ENCODE measurements around the gene SLC43A3. TPM values are rescaled to one million over a fixed set of nuclear protein-coding genes. Genes with fewer than 3 reads are reported as not detected.

SLC43A3 gene
- total RNA-seq (27.1 TPM), polyA plus RNA-seq (ENCODE audit: insufficient read depth in 1 of 8, insufficient read length in 8 of 8, low replicate concordance in 1 of 8) (10 to 100 TPM; 19.9 to 43.5 (median 29.6) TPM)
- long read RNA-seq, donor 1, partial matches to known transcripts: 0 of 3 reads
- long read RNA-seq, donor 1, other reads (novel, unspliced or antisense): 0 of 3 reads
- long read RNA-seq, donor 2, partial matches to known transcripts: 0 of 1 reads
- long read RNA-seq, donor 2, other reads (novel, unspliced or antisense): 0 of 1 reads
- long read RNA-seq, donor 3, partial matches to known transcripts: 0 of 5 reads
- long read RNA-seq, donor 3, other reads (novel, unspliced or antisense): 0 of 5 reads
- long read RNA-seq, donor 4, partial matches to known transcripts: 5 of 10 reads
- long read RNA-seq, donor 4, other reads (novel, unspliced or antisense): 0 of 10 reads
- long read RNA-seq, donor 5, transcript SLC43A3-203 (14 exons, 2,617 nt): major isoform, 6 of 23 reads
- long read RNA-seq, donor 5, transcript SLC43A3-226 (1 exons, 1,796 nt): minor isoform, 5 of 23 reads
- long read RNA-seq, donor 5, partial matches to known transcripts: 6 of 23 reads
- long read RNA-seq, donor 5, other reads (novel, unspliced or antisense): 0 of 23 reads
- long read RNA-seq, donor 6, partial matches to known transcripts: 0 of 5 reads
- long read RNA-seq, donor 6, other reads (novel, unspliced or antisense): 0 of 5 reads
- long read RNA-seq, donor 7, transcript SLC43A3-226 (1 exons, 1,796 nt): major isoform, 6 of 10 reads
- long read RNA-seq, donor 7, partial matches to known transcripts: 0 of 10 reads
- long read RNA-seq, donor 7, other reads (novel, unspliced or antisense): 0 of 10 reads
- long read RNA-seq, donor 8, transcript SLC43A3-226 (1 exons, 1,796 nt): major isoform, 11 of 16 reads
- long read RNA-seq, donor 8, partial matches to known transcripts: 0 of 16 reads
- long read RNA-seq, donor 8, other reads (novel, unspliced or antisense): 0 of 16 reads
- long read RNA-seq, donor 9, transcript SLC43A3-226 (1 exons, 1,796 nt): major isoform, 9 of 10 reads
- long read RNA-seq, donor 9, partial matches to known transcripts: 0 of 10 reads
- long read RNA-seq, donor 9, other reads (novel, unspliced or antisense): 0 of 10 reads
- long read RNA-seq, donor 10, partial matches to known transcripts: 0 of 6 reads
- long read RNA-seq, donor 10, other reads (novel, unspliced or antisense): 0 of 6 reads
- long read RNA-seq, donor 11, transcript SLC43A3-226 (1 exons, 1,796 nt): major isoform, 8 of 14 reads
- long read RNA-seq, donor 11, transcript SLC43A3-203 (14 exons, 2,617 nt): minor isoform, 6 of 14 reads
- long read RNA-seq, donor 11, partial matches to known transcripts: 0 of 14 reads
- long read RNA-seq, donor 11, other reads (novel, unspliced or antisense): 0 of 14 reads

DNA sequence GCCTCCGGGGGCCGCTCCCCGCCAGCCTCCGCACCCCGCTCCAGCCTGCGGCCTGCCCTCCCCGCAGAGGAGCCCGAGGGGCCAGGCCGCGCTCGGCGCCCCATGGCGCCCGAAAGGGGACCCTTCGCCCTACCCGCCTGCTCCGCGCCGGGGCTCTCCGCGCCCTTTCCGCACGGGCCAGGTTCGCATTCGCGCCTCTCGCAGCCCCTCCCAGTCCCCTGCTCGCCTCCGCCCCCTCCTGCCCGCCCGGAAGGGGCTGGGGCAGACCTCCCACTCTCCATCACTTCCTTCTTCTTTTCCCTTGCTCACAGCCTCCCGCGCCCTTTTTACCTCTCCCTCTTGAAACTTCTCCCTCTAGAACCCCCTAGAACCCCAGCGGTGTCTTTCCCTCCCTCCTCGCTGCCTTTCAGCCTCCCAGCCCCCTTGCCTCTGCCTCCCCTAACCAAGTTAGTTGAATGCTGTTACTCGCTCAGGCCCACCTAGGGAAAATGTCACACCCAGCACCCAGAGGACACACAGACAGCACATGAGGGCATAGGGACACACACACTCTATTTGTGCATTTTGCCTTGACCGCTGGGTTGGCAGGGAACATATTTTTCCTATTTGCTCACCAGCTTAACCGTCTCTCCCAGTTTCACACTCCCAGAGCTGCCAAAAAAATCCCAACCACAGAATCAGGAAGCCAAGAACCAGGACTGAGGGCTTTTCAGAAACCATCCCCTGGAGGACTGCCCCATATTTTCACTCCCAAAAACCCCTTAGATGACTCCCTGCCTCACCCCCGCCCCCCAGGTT is at the start of gene SLC43A3:
SLC43A3 (minus strand) TSS at position 193 of the 798 bp plus-strand sequence. CDS start 949 bp downstream, outside the sequence.
- H3K36me3 ChIP-seq (ENCODE audit: control insufficient read depth, insufficient read depth, low read length): peaks cover 12% of the 10 kb centered on the region
- no peaks in the 10 kb centered on the region for H3K27me3 ChIP-seq (ENCODE audit: control insufficient read depth, insufficient read depth, low read length)
- H3K9me3 ChIP-seq (replicated peaks; ENCODE audit: control insufficient read depth, low read depth, low read length): no peaks in the 10 kb centered on the region
- H3K27ac ChIP-seq (ENCODE audit: low read length): peak within 1 kb of the TSS; percentile 99
- DNase-seq: peak; percentile 94
- peaks cover 47% of the 10 kb centered on the region for H3K4me1 ChIP-seq (ENCODE audit: control insufficient read depth, insufficient read depth, low read length)
- H3K4me3 ChIP-seq (ENCODE audit: low read length): peak within 1 kb of the TSS; percentile 58
- 2% methylated on average over 32 of the region's 39 CpGs for WGBS (ENCODE audit: insufficient coverage)

DNA sequence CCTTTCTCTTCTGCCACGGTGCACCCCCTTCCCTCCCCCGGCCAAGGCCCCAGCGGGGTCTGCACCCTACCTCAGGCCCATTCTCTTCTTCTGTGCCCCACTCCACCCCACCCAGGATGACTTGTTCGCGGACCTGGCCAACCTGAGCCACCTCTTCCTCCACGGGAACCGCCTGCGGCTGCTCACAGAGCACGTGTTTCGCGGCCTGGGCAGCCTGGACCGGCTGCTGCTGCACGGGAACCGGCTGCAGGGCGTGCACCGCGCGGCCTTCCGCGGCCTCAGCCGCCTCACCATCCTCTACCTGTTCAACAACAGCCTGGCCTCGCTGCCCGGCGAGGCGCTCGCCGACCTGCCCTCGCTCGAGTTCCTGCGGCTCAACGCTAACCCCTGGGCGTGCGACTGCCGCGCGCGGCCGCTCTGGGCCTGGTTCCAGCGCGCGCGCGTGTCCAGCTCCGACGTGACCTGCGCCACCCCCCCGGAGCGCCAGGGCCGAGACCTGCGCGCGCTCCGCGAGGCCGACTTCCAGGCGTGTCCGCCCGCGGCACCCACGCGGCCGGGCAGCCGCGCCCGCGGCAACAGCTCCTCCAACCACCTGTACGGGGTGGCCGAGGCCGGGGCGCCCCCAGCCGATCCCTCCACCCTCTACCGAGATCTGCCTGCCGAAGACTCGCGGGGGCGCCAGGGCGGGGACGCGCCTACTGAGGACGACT is 49.3 kb upstream of the SLC43A3 start:
- H3K27ac ChIP-seq (ENCODE audit: low read length): no peak overlapping the region
- peak; percentile 51 for DNase-seq
- H3K9me3 ChIP-seq (replicated peaks; ENCODE audit: control insufficient read depth, low read depth, low read length): no peaks in the 10 kb centered on the region
- H3K4me3 ChIP-seq (ENCODE audit: low read length): peak overlapping the region; percentile 28
- peaks cover 2% of the 10 kb centered on the region for H3K36me3 ChIP-seq (ENCODE audit: control insufficient read depth, insufficient read depth, low read length)
- H3K4me1 ChIP-seq (ENCODE audit: control insufficient read depth, insufficient read depth, low read length): peaks cover 21% of the 10 kb centered on the region
- WGBS (ENCODE audit: insufficient coverage): 5% methylated on average over 67 of the region's 80 CpGs
- peaks cover 60% of the 10 kb centered on the region for H3K27me3 ChIP-seq (ENCODE audit: control insufficient read depth, insufficient read depth, low read length)

DNA sequence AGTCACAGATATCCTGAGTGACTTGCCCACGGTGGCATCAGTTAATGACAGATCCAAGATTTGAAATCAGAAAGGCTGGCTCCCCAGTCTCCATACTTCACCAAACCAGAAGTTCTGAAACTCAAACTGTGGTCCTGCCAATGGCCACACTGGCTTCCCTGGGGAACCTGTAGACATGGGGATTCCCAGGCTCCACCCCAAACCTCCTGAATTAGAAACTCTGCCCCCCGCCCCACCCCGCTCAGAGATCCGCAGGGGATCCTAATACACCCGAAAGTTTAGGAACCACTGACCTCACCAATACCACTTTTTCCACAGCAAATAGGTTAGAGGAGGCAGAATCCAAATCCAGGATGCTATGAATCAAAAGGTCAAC is 48.7 kb upstream of the SLC43A3 start:
- H3K27ac ChIP-seq (ENCODE audit: low read length): no peak overlapping the region
- DNase-seq: no peak
- H3K36me3 ChIP-seq (ENCODE audit: control insufficient read depth, insufficient read depth, low read length): peaks cover 2% of the 10 kb centered on the region
- H3K4me3 ChIP-seq (ENCODE audit: low read length): no peak overlapping the region
- H3K4me1 ChIP-seq (ENCODE audit: control insufficient read depth, insufficient read depth, low read length): peaks cover 21% of the 10 kb centered on the region
- H3K9me3 ChIP-seq (replicated peaks; ENCODE audit: control insufficient read depth, low read depth, low read length): no peaks in the 10 kb centered on the region
- peaks cover 55% of the 10 kb centered on the region for H3K27me3 ChIP-seq (ENCODE audit: control insufficient read depth, insufficient read depth, low read length)
- 72% methylated on average over 5 of the region's 5 CpGs for WGBS (ENCODE audit: insufficient coverage)

DNA sequence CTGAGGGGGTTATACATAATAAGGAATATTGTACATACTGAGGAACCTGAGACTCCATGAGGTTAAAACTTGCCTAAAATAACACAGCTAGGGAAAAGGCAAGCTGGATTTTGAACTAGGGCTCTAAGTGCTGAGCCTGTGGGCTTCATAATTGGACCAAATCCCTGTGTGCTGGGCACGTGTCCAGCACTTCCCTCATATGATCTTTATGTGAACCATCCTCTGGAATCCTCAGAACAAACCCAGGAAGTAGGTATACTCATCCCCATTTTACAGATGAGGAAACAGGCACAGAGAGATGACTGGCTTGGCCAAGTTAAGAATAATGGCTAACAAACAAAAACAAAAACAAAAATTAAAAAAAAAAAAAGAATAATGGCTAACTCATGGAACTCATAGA is 48.3 kb upstream of the SLC43A3 start:
- Histone ChIP-seq H3K4me3 (ENCODE audit: low read length) (no peak overlapping the region), H3K9me3 (replicated peaks; ENCODE audit: control insufficient read depth, low read depth, low read length) (no peaks in the 10 kb centered on the region), H3K4me1 (ENCODE audit: control insufficient read depth, insufficient read depth, low read length) (peaks cover 21% of the 10 kb centered on the region), H3K27me3 (ENCODE audit: control insufficient read depth, insufficient read depth, low read length) (peaks cover 50% of the 10 kb centered on the region), H3K27ac (ENCODE audit: low read length) (no peak overlapping the region), H3K36me3 (ENCODE audit: control insufficient read depth, insufficient read depth, low read length) (peaks cover 2% of the 10 kb centered on the region)
- DNase-seq: no peak
- WGBS (ENCODE audit: insufficient coverage): no CpG with 5 or more reads among the region's 1 CpG

DNA sequence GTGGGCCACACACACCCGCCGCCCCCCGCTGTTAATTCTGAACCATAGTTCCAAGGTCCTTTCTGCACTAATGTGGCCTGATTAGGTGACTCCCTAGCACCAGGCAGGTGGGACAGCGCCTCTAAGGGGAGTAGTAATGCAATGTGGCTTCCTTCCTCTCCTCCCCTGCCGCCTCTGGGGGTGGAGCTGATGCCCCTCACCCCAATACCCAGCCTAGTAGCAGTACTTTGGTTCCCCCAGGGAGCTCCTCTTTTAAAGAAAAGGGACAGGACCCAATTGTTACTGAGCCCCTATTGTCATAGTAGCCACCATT is 47.8 kb upstream of the SLC43A3 start:
- no peak for DNase-seq
- Histone ChIP-seq H3K36me3 (ENCODE audit: control insufficient read depth, insufficient read depth, low read length) (peaks cover 4% of the 10 kb centered on the region), H3K9me3 (replicated peaks; ENCODE audit: control insufficient read depth, low read depth, low read length) (no peaks in the 10 kb centered on the region), H3K4me3 (ENCODE audit: low read length) (no peak overlapping the region), H3K27ac (ENCODE audit: low read length) (no peak overlapping the region), H3K4me1 (ENCODE audit: control insufficient read depth, insufficient read depth, low read length) (peaks cover 21% of the 10 kb centered on the region), H3K27me3 (ENCODE audit: control insufficient read depth, insufficient read depth, low read length) (peaks cover 50% of the 10 kb centered on the region)
- 43% methylated on average over 4 of the region's 5 CpGs for WGBS (ENCODE audit: insufficient coverage)

DNA sequence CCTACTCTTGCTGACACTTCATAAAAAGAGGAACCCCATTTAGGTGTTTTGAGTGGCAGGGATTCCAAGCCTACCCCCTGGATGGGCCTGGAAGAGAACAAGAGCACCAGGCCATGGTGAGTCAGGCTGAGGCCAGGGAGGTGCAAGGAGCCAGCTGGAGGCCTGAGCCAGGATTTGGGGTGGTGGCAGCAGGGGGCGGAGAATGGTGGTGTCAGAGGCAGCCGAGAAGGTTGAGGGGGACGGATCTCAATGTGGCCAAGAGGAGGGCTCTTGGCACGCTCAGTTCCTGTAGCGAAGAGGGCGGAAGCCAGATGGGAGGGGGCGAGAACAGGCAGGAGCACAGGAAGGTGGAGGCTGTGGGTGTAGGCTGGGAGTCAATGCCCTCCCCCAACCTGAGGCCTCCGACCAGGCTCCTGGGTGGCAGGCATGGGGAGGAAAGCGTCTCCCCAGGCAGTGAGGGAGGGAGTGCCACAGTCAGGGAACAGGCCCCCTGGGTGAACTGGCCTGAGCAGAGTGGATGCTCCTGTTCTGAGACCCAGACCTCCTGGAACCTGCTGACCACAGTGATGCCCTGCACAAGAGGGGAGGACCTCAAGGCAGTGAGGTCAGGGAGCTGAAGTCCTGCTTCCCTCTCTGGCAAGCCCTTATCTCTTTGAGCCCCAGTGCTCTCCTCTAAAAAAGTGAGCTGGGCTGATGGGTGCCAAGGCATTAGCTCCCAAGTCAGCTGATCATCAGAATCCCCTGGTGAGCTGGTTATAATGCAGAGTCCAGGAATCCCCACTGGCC is 47.3 kb upstream of the SLC43A3 start:
- Histone ChIP-seq H3K9me3 (replicated peaks; ENCODE audit: control insufficient read depth, low read depth, low read length) (no peaks in the 10 kb centered on the region), H3K36me3 (ENCODE audit: control insufficient read depth, insufficient read depth, low read length) (peaks cover 8% of the 10 kb centered on the region), H3K4me1 (ENCODE audit: control insufficient read depth, insufficient read depth, low read length) (peaks cover 21% of the 10 kb centered on the region), H3K27ac (ENCODE audit: low read length) (no peak overlapping the region), H3K27me3 (ENCODE audit: control insufficient read depth, insufficient read depth, low read length) (peaks cover 45% of the 10 kb centered on the region), H3K4me3 (ENCODE audit: low read length) (no peak overlapping the region)
- WGBS (ENCODE audit: insufficient coverage): 43% methylated on average over 8 of the region's 9 CpGs
- peak; percentile 40 for DNase-seq

DNA sequence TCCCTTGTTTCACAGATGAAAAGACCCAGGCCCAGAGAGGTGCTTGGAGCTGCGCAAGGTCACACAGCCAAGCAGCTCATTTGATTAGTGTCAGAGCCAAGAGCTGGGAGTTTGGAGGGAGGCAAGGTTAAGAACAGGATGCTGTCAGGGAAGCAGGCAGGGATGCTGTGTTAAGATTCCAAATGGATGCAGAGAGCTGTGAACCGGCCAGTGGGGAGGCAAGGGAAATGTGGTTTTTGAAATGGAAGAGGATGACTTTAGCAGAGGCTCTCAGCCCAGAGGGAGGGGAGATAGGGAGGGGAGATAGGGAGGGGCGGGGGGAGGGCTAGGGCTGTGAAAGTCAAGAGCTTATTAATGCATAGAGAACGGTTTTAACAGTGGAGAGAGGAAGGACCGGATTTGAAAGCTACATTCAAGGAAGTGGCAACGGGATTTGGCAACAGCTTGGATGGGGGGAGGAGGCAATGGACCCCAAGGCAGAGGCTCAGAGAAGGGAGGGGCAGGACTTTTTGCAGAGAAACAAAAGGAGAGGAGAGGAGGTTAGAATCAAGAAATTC is 46.4 kb upstream of the SLC43A3 start:
- peak; percentile 51 for DNase-seq
- no peaks in the 10 kb centered on the region for H3K9me3 ChIP-seq (replicated peaks; ENCODE audit: control insufficient read depth, low read depth, low read length)
- WGBS (ENCODE audit: insufficient coverage): 27% methylated on average over 6 of the region's 6 CpGs
- H3K4me3 ChIP-seq (ENCODE audit: low read length): no peak overlapping the region
- peaks cover 21% of the 10 kb centered on the region for H3K4me1 ChIP-seq (ENCODE audit: control insufficient read depth, insufficient read depth, low read length)
- no peak overlapping the region for H3K27ac ChIP-seq (ENCODE audit: low read length)
- peaks cover 10% of the 10 kb centered on the region for H3K36me3 ChIP-seq (ENCODE audit: control insufficient read depth, insufficient read depth, low read length)
- H3K27me3 ChIP-seq (ENCODE audit: control insufficient read depth, insufficient read depth, low read length): peaks cover 39% of the 10 kb centered on the region

DNA sequence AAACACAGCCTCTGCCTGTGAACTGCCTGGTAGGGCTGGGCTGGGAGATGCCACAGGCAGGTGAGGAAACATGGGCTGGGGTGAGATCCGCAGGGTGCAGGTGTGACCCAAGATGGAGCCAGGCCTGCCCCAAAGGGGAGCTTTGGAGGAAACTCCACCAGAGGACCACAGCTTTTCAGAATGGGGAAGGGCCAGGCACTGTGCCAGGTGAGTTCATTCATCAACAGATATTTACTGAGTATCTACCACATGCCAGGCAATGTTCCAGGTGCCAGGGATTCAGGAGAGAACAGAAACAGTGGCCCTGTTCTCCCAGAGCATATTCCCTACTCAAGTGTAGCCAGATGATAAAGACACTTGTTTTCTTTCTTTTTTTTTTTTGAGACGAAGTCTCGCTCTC is 44.6 kb upstream of the SLC43A3 start:
- Histone ChIP-seq H3K36me3 (ENCODE audit: control insufficient read depth, insufficient read depth, low read length) (peaks cover 10% of the 10 kb centered on the region), H3K27me3 (ENCODE audit: control insufficient read depth, insufficient read depth, low read length) (peaks cover 20% of the 10 kb centered on the region), H3K27ac (ENCODE audit: low read length) (no peak overlapping the region), H3K9me3 (replicated peaks; ENCODE audit: control insufficient read depth, low read depth, low read length) (no peaks in the 10 kb centered on the region), H3K4me1 (ENCODE audit: control insufficient read depth, insufficient read depth, low read length) (peaks cover 22% of the 10 kb centered on the region), H3K4me3 (ENCODE audit: low read length) (no peak overlapping the region)
- WGBS (ENCODE audit: insufficient coverage): 80% methylated on average over 1 of the region's 3 CpGs
- DNase-seq: no peak

All from muscle of leg (tissue), 16 donors.